Activated naive CD8-positive, alpha-beta T cell treated with anti-CD3 and anti-CD28 coated beads for 36 hours (primary cell): ENCODE data around the gene CLDN15. TPM values are rescaled to one million over a fixed set of nuclear protein-coding genes. Genes with fewer than 3 reads are reported as not detected.
A peak's percentile ranks its signal among the peaks of the same experiment; 100 is the strongest.
"Not testable (repeated sequence)": the region's sequence is repeated elsewhere in the genome, so short reads cannot be mapped to it uniquely, and the experiment has no call there.

Source experiments
- DNase-seq: peaks from one replicate; pipeline ENCODE4 v3.0.0; 2021
- H3K27ac Mint-ChIP-seq: one replicate; pipeline ENCODE4 v1.8.0; 2022; ENCODE audit warnings: mild to moderate bottlenecking, moderate library complexity, mixed read lengths
- H3K27me3 Mint-ChIP-seq: one replicate; pipeline ENCODE4 v1.8.0; 2022; ENCODE audit warnings: mild to moderate bottlenecking, mixed read lengths
- H3K36me3 Mint-ChIP-seq: one replicate; pipeline ENCODE4 v1.8.0; 2021; ENCODE audit warnings: mild to moderate bottlenecking, mixed read lengths
- H3K4me1 Mint-ChIP-seq: one replicate; pipeline ENCODE4 v1.8.0; 2021; ENCODE audit warnings: mixed read lengths
- H3K4me3 Mint-ChIP-seq: one replicate; pipeline ENCODE4 v1.8.0; 2022; ENCODE audit warnings: mild to moderate bottlenecking, moderate library complexity, mixed read lengths
- H3K9me3 Mint-ChIP-seq: one replicate; pipeline ENCODE4 v1.8.0; 2022; ENCODE audit warnings: mixed read lengths
- total RNA-seq, 2 experiments: library from RNA; stranded (reverse); gene quantifications; one replicate each; pipeline ENCODE4 v1.2.3, GENCODE V29; 2021

CLDN15 gene
- total RNA-seq, 2 experiments from 2014 or later, result 12.8 to 13.3 TPM

- peaks cover 14% of the 10 kb centered on the region for H3K36me3 Mint-ChIP-seq
- no peaks in the 10 kb centered on the region for H3K9me3 Mint-ChIP-seq
- peaks cover 33% of the 10 kb centered on the region for H3K4me1 Mint-ChIP-seq
- peak within 1 kb of the TSS; percentile 82 for H3K27ac Mint-ChIP-seq
- no peaks in the 10 kb centered on the region for H3K27me3 Mint-ChIP-seq
- peak; percentile 91 for DNase-seq
- peak within 1 kb of the TSS; percentile 94 for H3K4me3 Mint-ChIP-seq
Measured at GRCh38 chr7:101217388-101218235, 20.0 kb downstream of the CLDN15 start, which contains the start of the genes PLOD3 and ZNHIT1. Gene PLOD3, minus strand, starts transcription at chr7:101217581. Its CDS starts 307 bp downstream, at chr7:101217274. Gene ZNHIT1, plus strand, starts transcription at chr7:101218165. Its CDS starts 31 bp downstream, at chr7:101218196.

- Mint-ChIP-seq H3K4me1 (peaks cover 30% of the 10 kb centered on the region), H3K9me3 (no peaks in the 10 kb centered on the region), H3K4me3 (peak overlapping the region; percentile 94), H3K36me3 (peaks cover 9% of the 10 kb centered on the region), H3K27ac (peak overlapping the region; percentile 51), H3K27me3 (no peaks in the 10 kb centered on the region)
- peak; percentile 18 for DNase-seq
Measured at GRCh38 chr7:101216860-101217387, 20.7 kb downstream of the CLDN15 start.

GRCh38 chr7:101216001-101216859 is 21.4 kb downstream of the CLDN15 start:
- H3K4me3 Mint-ChIP-seq, result peak overlapping the region; percentile 94
- H3K36me3 Mint-ChIP-seq, result peaks cover 7% of the 10 kb centered on the region
- H3K27me3 Mint-ChIP-seq, result no peaks in the 10 kb centered on the region
- no peaks in the 10 kb centered on the region for H3K9me3 Mint-ChIP-seq
- H3K4me1 Mint-ChIP-seq, result peaks cover 27% of the 10 kb centered on the region
- no peak for DNase-seq
- peak overlapping the region; percentile 51 for H3K27ac Mint-ChIP-seq

GRCh38 chr7:101212014-101212413 is 25.6 kb downstream of the CLDN15 start:
- Mint-ChIP-seq H3K36me3 (peaks cover 7% of the 10 kb centered on the region), H3K4me1 (peaks cover 9% of the 10 kb centered on the region), H3K27me3 (no peaks in the 10 kb centered on the region), H3K9me3 (no peaks in the 10 kb centered on the region), H3K27ac (no peak overlapping the region), H3K4me3 (no peak overlapping the region)
- no peak for DNase-seq

- Mint-ChIP-seq H3K27ac (no peak overlapping the region), H3K4me3 (no peak overlapping the region), H3K9me3 (no peaks in the 10 kb centered on the region), H3K27me3 (no peaks in the 10 kb centered on the region), H3K4me1 (peaks cover 6% of the 10 kb centered on the region), H3K36me3 (peaks cover 4% of the 10 kb centered on the region)
- no peak for DNase-seq
Measured at GRCh38 chr7:101211501-101211900, 26.1 kb downstream of the CLDN15 start.

- Mint-ChIP-seq H3K4me1 (no peaks in the 10 kb centered on the region), H3K9me3 (no peaks in the 10 kb centered on the region), H3K4me3 (no peak overlapping the region), H3K27me3 (no peaks in the 10 kb centered on the region), H3K36me3 (peaks cover 4% of the 10 kb centered on the region), H3K27ac (no peak overlapping the region)
- DNase-seq, result no peak
Measured at GRCh38 chr7:101210143-101210542, 27.5 kb downstream of the CLDN15 start.

- DNase-seq, result no peak
- H3K4me1 Mint-ChIP-seq, result no peaks in the 10 kb centered on the region
- no peak overlapping the region for H3K27ac Mint-ChIP-seq
- H3K9me3 Mint-ChIP-seq, result no peaks in the 10 kb centered on the region
- peaks cover 6% of the 10 kb centered on the region for H3K27me3 Mint-ChIP-seq
- no peak overlapping the region for H3K4me3 Mint-ChIP-seq
- H3K36me3 Mint-ChIP-seq, result peaks cover 4% of the 10 kb centered on the region
Measured at GRCh38 chr7:101208794-101209193, 28.8 kb downstream of the CLDN15 start.

- Mint-ChIP-seq H3K9me3 (no peaks in the 10 kb centered on the region), H3K4me1 (no peaks in the 10 kb centered on the region), H3K36me3 (peaks cover 4% of the 10 kb centered on the region), H3K27ac (no peak overlapping the region), H3K4me3 (no peak overlapping the region), H3K27me3 (peaks cover 15% of the 10 kb centered on the region)
- DNase-seq, result no peak
Measured at GRCh38 chr7:101207459-101207858, 30.1 kb downstream of the CLDN15 start.

GRCh38 chr7:101206665-101207042 is 30.9 kb downstream of the CLDN15 start:
- Mint-ChIP-seq H3K27ac (no peak overlapping the region), H3K27me3 (peaks cover 22% of the 10 kb centered on the region), H3K36me3 (peaks cover 4% of the 10 kb centered on the region), H3K4me3 (no peak overlapping the region), H3K4me1 (no peaks in the 10 kb centered on the region), H3K9me3 (no peaks in the 10 kb centered on the region)
- DNase-seq, result no peak

- no peaks in the 10 kb centered on the region for H3K9me3 Mint-ChIP-seq
- no peak overlapping the region for H3K27ac Mint-ChIP-seq
- H3K4me1 Mint-ChIP-seq, result peaks cover under 1% of the 10 kb centered on the region
- H3K4me3 Mint-ChIP-seq, result no peak overlapping the region
- no peak for DNase-seq
- H3K36me3 Mint-ChIP-seq, result peaks cover 4% of the 10 kb centered on the region
- H3K27me3 Mint-ChIP-seq, result peaks cover 27% of the 10 kb centered on the region
Measured at GRCh38 chr7:101205901-101206664, 31.5 kb downstream of the CLDN15 start.

GRCh38 chr7:101203740-101204738 is 33.6 kb downstream of the CLDN15 start:
- not testable (repeated sequence) for H3K4me3 Mint-ChIP-seq, H3K27ac Mint-ChIP-seq, H3K9me3 Mint-ChIP-seq, H3K36me3 Mint-ChIP-seq, H3K4me1 Mint-ChIP-seq, DNase-seq
- H3K27me3 Mint-ChIP-seq, result peaks cover 43% of the 10 kb centered on the region

- peaks cover 43% of the 10 kb centered on the region for H3K27me3 Mint-ChIP-seq
- peaks cover 4% of the 10 kb centered on the region for H3K36me3 Mint-ChIP-seq
- no peak for DNase-seq
- H3K4me3 Mint-ChIP-seq, result no peak overlapping the region
- H3K4me1 Mint-ChIP-seq, result peaks cover 7% of the 10 kb centered on the region
- no peak overlapping the region for H3K27ac Mint-ChIP-seq
- H3K9me3 Mint-ChIP-seq, result no peaks in the 10 kb centered on the region
Measured at GRCh38 chr7:101202603-101202918, 35.0 kb downstream of the CLDN15 start.

- H3K9me3 Mint-ChIP-seq, result no peaks in the 10 kb centered on the region
Measured at GRCh38 chr7:101201695-101202602, 35.7 kb downstream of the CLDN15 start.

More at GRCh38 chr7:101201695-101202602, 35.7 kb downstream of the CLDN15 start:
- Mint-ChIP-seq H3K4me1 (peaks cover 7% of the 10 kb centered on the region), H3K36me3 (peaks cover 4% of the 10 kb centered on the region), H3K4me3 (no peak overlapping the region), H3K27ac (no peak overlapping the region), H3K27me3 (peaks cover 43% of the 10 kb centered on the region)
- no peak for DNase-seq
